ENCODE results near the gene DHDDS.
"Not testable (repeated sequence)": the region's sequence is repeated elsewhere in the genome, so short reads cannot be mapped to it uniquely, and the experiment has no call there.

DHDDS gene

GRCh38 chr1:26478988-26479387 is 46.9 kb downstream of the DHDDS start:
- ATAC-seq = no peak
- DNase-seq = no peak

GRCh38 chr1:26482921-26483320 is 50.8 kb downstream of the DHDDS start:
- Mint-ChIP-seq H3K9me3 (no peaks in the 10 kb centered on the region), H3K4me3 (no peak overlapping the region), H3K4me1 (peaks cover 12% of the 10 kb centered on the region), H3K27ac (no peak overlapping the region), H3K27me3 (no peaks in the 10 kb centered on the region)
- DNase-seq = no peak
- no peak for ATAC-seq

More at GRCh38 chr1:26478988-26479387, 46.9 kb downstream of the DHDDS start:
- Mint-ChIP-seq H3K9me3 (no peaks in the 10 kb centered on the region), H3K27me3 (no peaks in the 10 kb centered on the region), H3K4me3 (no peak overlapping the region), H3K4me1 (peaks cover 45% of the 10 kb centered on the region), H3K27ac (peak overlapping the region in 1 of 2 donors; percentile 1)

- Mint-ChIP-seq H3K4me3 (no peak overlapping the region), H3K9me3 (no peaks in the 10 kb centered on the region), H3K4me1 (peaks cover 12% of the 10 kb centered on the region), H3K27ac (no peak overlapping the region), H3K27me3 (no peaks in the 10 kb centered on the region)
- ATAC-seq (no peak), DNase-seq (no peak)
Observed at GRCh38 chr1:26483980-26484379, 51.9 kb downstream of the DHDDS start.

DNA sequence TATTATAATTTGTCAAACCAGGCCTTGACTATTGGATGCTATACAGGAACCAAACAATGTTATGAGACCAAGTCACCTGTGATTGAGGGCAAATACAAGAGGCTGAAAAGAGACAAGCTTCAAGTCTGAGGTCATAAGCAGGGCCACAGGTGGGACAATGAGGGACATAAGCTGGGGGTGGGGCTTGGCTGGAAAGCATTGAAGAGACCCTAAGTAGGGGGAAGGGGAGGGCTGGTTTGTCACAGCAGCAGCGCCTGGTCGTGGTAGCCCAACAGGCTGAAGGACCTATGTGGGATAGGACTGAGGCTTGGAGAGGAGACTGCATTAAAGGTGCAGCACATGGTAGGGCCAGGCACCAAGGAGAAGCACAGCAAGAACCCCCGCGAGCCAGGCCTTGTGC is 58.0 kb downstream of the DHDDS start:
- Mint-ChIP-seq H3K27me3 (no peaks in the 10 kb centered on the region), H3K27ac (no peak overlapping the region), H3K4me1 (no peaks in the 10 kb centered on the region), H3K4me3 (no peak overlapping the region), H3K9me3 (no peaks in the 10 kb centered on the region)
- ATAC-seq (no peak), DNase-seq (no peak)

DNA sequence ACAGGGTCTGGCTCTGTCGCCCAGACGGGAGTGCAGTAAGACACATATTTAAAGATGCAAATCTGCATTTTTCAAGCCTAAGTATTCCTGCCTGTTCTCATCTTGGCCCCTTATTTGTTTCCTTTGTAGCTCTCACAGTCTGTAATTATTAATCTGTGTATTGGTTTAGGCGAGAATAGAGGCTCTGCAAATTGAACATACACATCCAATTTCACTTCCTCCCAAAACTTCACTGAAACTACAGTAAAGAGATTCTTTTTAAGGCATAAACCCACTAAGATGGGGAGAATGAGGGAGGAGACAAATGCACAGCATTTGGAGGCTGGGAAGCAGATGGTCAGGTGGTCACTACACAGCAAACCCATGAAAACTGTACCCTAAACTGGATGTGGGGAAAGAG is 61.1 kb downstream of the DHDDS start:
- no peak overlapping the region for H3K27ac Mint-ChIP-seq
- no peaks in the 10 kb centered on the region for H3K9me3 Mint-ChIP-seq
- DNase-seq (no peak), ATAC-seq (no peak)
- no peak overlapping the region for H3K4me3 Mint-ChIP-seq
- no peaks in the 10 kb centered on the region for H3K4me1 Mint-ChIP-seq
- H3K27me3 Mint-ChIP-seq = no peaks in the 10 kb centered on the region

GRCh38 chr1:26493938-26494337 is 61.8 kb downstream of the DHDDS start:
- no peak overlapping the region for H3K27ac Mint-ChIP-seq

DNA sequence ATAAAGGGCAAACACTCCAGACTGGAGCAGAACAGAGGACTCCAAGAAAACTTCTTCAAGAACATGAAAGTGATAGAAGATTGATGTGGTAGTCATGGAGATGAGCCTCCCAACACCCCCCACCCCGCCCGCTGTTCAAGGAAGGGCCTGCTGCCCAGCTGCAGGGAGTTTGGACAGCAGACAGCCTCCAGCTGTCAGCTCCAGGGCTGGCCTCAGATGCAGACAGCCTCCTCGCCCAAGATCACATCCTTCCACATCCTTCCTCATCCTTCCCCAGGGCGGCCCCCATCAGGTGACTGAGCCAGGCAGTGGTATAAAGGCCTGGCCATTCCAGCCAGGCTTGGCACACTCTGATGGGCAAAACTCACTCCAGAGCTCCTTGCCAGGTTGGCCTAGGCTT is 64.7 kb downstream of the DHDDS start:
- no peak for ATAC-seq
- peaks cover 19% of the 10 kb centered on the region for H3K4me1 Mint-ChIP-seq
- DNase-seq = no peak
- no peak overlapping the region for H3K4me3 Mint-ChIP-seq
- H3K27me3 Mint-ChIP-seq = no peaks in the 10 kb centered on the region
- no peaks in the 10 kb centered on the region for H3K9me3 Mint-ChIP-seq
- H3K27ac Mint-ChIP-seq = peak overlapping the region in 1 of 2 donors; percentile 10

More at GRCh38 chr1:26493938-26494337, 61.8 kb downstream of the DHDDS start:
- ATAC-seq (no peak), DNase-seq (no peak)
- Mint-ChIP-seq H3K9me3 (no peaks in the 10 kb centered on the region), H3K4me3 (no peak overlapping the region), H3K27me3 (no peaks in the 10 kb centered on the region), H3K4me1 (peaks cover 5% of the 10 kb centered on the region)

DNA sequence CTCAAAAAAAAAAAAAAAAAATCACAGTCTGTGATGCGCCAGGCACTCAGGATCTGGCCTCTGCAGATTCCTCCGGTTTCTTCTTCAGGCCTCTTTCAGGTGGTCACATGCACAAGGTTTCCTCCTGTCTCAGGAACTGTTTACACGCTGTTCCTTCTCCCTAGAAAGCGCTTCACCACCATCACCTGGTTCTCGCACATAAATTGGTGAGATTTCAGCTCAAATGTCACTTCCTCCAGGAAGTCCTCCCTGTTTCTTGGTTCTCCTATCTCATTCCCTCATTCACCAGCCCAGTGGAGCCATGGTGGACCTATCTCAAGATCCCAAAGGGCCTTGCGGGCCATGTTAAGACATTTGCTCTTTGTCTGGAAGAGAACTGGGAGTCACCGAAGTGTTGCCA is 66.8 kb downstream of the DHDDS start:
- Mint-ChIP-seq H3K4me1 (peaks cover 25% of the 10 kb centered on the region), H3K9me3 (no peaks in the 10 kb centered on the region), H3K4me3 (peak overlapping the region; percentile 18 to 26), H3K27me3 (no peaks in the 10 kb centered on the region), H3K27ac (no peak overlapping the region)
- DNase-seq (no peak), ATAC-seq (no peak)

- DNase-seq (peak; percentile 88 to 90), ATAC-seq (peak; percentile 83)
- H3K27ac Mint-ChIP-seq = peak overlapping the region; percentile 95 to 96
- peaks cover 25% of the 10 kb centered on the region for H3K4me1 Mint-ChIP-seq
- H3K9me3 Mint-ChIP-seq = no peaks in the 10 kb centered on the region
- peak overlapping the region; percentile 89 to 94 for H3K4me3 Mint-ChIP-seq
- no peaks in the 10 kb centered on the region for H3K27me3 Mint-ChIP-seq
Observed at GRCh38 chr1:26500488-26501175, 68.5 kb downstream of the DHDDS start.

- H3K27me3 Mint-ChIP-seq, H3K4me1 Mint-ChIP-seq, H3K27ac Mint-ChIP-seq, DNase-seq, H3K9me3 Mint-ChIP-seq, H3K4me3 Mint-ChIP-seq, ATAC-seq: not testable (repeated sequence)
Observed at GRCh38 chr1:26510711-26511110, 78.6 kb downstream of the DHDDS start.

GRCh38 chr1:26515836-26516235 is 83.7 kb downstream of the DHDDS start:
- not testable (repeated sequence) for H3K9me3 Mint-ChIP-seq, H3K4me3 Mint-ChIP-seq, H3K4me1 Mint-ChIP-seq, DNase-seq, H3K27me3 Mint-ChIP-seq, ATAC-seq, H3K27ac Mint-ChIP-seq

- no peak overlapping the region for H3K27ac Mint-ChIP-seq
- H3K27me3 Mint-ChIP-seq = no peaks in the 10 kb centered on the region
- DNase-seq (no peak), ATAC-seq (no peak)
- no peak overlapping the region for H3K4me3 Mint-ChIP-seq
- H3K9me3 Mint-ChIP-seq = no peaks in the 10 kb centered on the region
- H3K4me1 Mint-ChIP-seq = no peaks in the 10 kb centered on the region
Observed at GRCh38 chr1:26516987-26517765, 85.1 kb downstream of the DHDDS start.

GRCh38 chr1:26517766-26518049 is 85.6 kb downstream of the DHDDS start:
- Mint-ChIP-seq H3K9me3 (no peaks in the 10 kb centered on the region), H3K4me1 (no peaks in the 10 kb centered on the region), H3K27ac (no peak overlapping the region), H3K4me3 (no peak overlapping the region), H3K27me3 (no peaks in the 10 kb centered on the region)
- ATAC-seq (no peak), DNase-seq (no peak)

- no peak overlapping the region for H3K27ac Mint-ChIP-seq
- ATAC-seq = no peak
- H3K4me1 Mint-ChIP-seq = no peaks in the 10 kb centered on the region
- no peaks in the 10 kb centered on the region for H3K27me3 Mint-ChIP-seq
- DNase-seq = no peak
- no peaks in the 10 kb centered on the region for H3K9me3 Mint-ChIP-seq
- H3K4me3 Mint-ChIP-seq = no peak overlapping the region
Observed at GRCh38 chr1:26518355-26518754, 86.2 kb downstream of the DHDDS start.

GRCh38 chr1:26520339-26520738 is 88.2 kb downstream of the DHDDS start:
- Mint-ChIP-seq H3K4me1 (peaks cover 7% of the 10 kb centered on the region), H3K4me3 (no peak overlapping the region), H3K27ac (no peak overlapping the region), H3K9me3 (no peaks in the 10 kb centered on the region), H3K27me3 (peaks cover 14% of the 10 kb centered on the region)
- DNase-seq (no peak), ATAC-seq (no peak)
